Activated CD4-positive, alpha-beta memory T cell treated with anti-CD3 and anti-CD28 coated beads, Interleukin-2, amount 10 ng/mL, durations not matched to agents 7 days and 5 days (primary cell): ENCODE data around the gene FGGY. TPM values are rescaled to one million over a fixed set of nuclear protein-coding genes. Genes with fewer than 3 reads are reported as not detected.
"Not testable (repeated sequence)": the region's sequence is repeated elsewhere in the genome, so short reads cannot be mapped to it uniquely, and the experiment has no call there.

ENCODE experiments used
- CTCF ChIA-PET: fragments of 350-600 bp; sonication (Branson Sonifier 250); formaldehyde crosslinking; loops from one replicate; lab custom pipeline; 2021; ENCODE audit warnings: antibody characterized with exemption, inconsistent platforms; lab: Charles Lee
- POLR2A ChIA-PET: fragments of 350-600 bp; sonication (Branson Sonifier 250); formaldehyde crosslinking; loops from one replicate; lab custom pipeline; 2021; ENCODE audit warnings: antibody characterized with exemption; lab: Charles Lee
- DNase-seq: peaks from one replicate; pipeline ENCODE4 v3.0.0-alpha.2; 2020
- H3K27ac Mint-ChIP-seq: one replicate; pipeline ENCODE4 v1.8.0; 2021; ENCODE audit warnings: mild to moderate bottlenecking, mixed read lengths
- H3K27me3 Mint-ChIP-seq: one replicate; pipeline ENCODE4 v1.8.0; 2021; ENCODE audit warnings: mixed read lengths
- H3K36me3 Mint-ChIP-seq: one replicate; pipeline ENCODE4 v1.8.0; 2021; ENCODE audit warnings: low read depth, mixed read lengths
- H3K4me1 Mint-ChIP-seq: one replicate; pipeline ENCODE4 v1.8.0; 2021; ENCODE audit warnings: mixed read lengths
- H3K4me3 Mint-ChIP-seq: one replicate; pipeline ENCODE4 v1.8.0; 2021; ENCODE audit warnings: mild to moderate bottlenecking, mixed read lengths
- H3K9me3 Mint-ChIP-seq: one replicate; pipeline ENCODE4 v1.8.0; 2021; ENCODE audit warnings: mixed read lengths
- total RNA-seq, 2 experiments: library from RNA; stranded (reverse); gene quantifications; one replicate each; pipeline ENCODE4 v1.2.3, GENCODE V29; 2021

The FGGY gene
- 1 to 10 TPM; 7.0 to 7.7 TPM for total RNA-seq

GRCh38 chr1:59296358-59297256 lies at the start of gene FGGY:
Gene FGGY, plus strand, starts transcription at chr1:59297094. Its CDS starts 24,456 bp downstream, at chr1:59321550.
- peak; percentile 91 for DNase-seq
- CTCF ChIA-PET, result interaction anchor here (0.7 to 2.0 kb wide), 4 partner anchors 10 to 403 kb away, joined by 3 to 5 read pairs (median 3); no protein-coding TSS in a partner anchor
- H3K27ac Mint-ChIP-seq, result peak within 1 kb of the TSS; percentile 88
- H3K27me3 Mint-ChIP-seq, result no peaks in the 10 kb centered on the region
- POLR2A ChIA-PET, result interaction anchor here (0.6 to 2.2 kb wide), 9 partner anchors 11 to 515 kb away, joined by 3 to 11 read pairs (median 4); partner anchors contain the start of gene JUN
- peaks cover 32% of the 10 kb centered on the region for H3K4me1 Mint-ChIP-seq
- no peaks in the 10 kb centered on the region for H3K9me3 Mint-ChIP-seq
- peaks cover 4% of the 10 kb centered on the region for H3K36me3 Mint-ChIP-seq
- peak within 1 kb of the TSS; percentile 88 for H3K4me3 Mint-ChIP-seq

- H3K9me3 Mint-ChIP-seq, result peaks cover 7% of the 10 kb centered on the region
- ChIA-PET CTCF (no interaction called here), POLR2A (no interaction called here)
- peaks cover 3% of the 10 kb centered on the region for H3K27me3 Mint-ChIP-seq
- H3K36me3 Mint-ChIP-seq, result no peaks in the 10 kb centered on the region
- DNase-seq, result no peak
- no peak overlapping the region for H3K4me3 Mint-ChIP-seq
- H3K4me1 Mint-ChIP-seq, result no peaks in the 10 kb centered on the region
- no peak overlapping the region for H3K27ac Mint-ChIP-seq
Measured at GRCh38 chr1:59248758-59249157, 48.1 kb upstream of the FGGY start.

- no peak for DNase-seq
- Mint-ChIP-seq H3K36me3 (no peaks in the 10 kb centered on the region), H3K4me1 (no peaks in the 10 kb centered on the region), H3K27ac (no peak overlapping the region), H3K9me3 (peaks cover 7% of the 10 kb centered on the region), H3K27me3 (peaks cover 3% of the 10 kb centered on the region), H3K4me3 (no peak overlapping the region)
- ChIA-PET POLR2A (no interaction called here), CTCF (no interaction called here)
Measured at GRCh38 chr1:59249396-59250137, 47.3 kb upstream of the FGGY start.

GRCh38 chr1:59251061-59251460 lies 45.8 kb upstream of the FGGY start:
- H3K36me3 Mint-ChIP-seq, H3K4me1 Mint-ChIP-seq, H3K9me3 Mint-ChIP-seq, POLR2A ChIA-PET, H3K27ac Mint-ChIP-seq, CTCF ChIA-PET, H3K4me3 Mint-ChIP-seq, DNase-seq, H3K27me3 Mint-ChIP-seq: not testable (repeated sequence)

DNA sequence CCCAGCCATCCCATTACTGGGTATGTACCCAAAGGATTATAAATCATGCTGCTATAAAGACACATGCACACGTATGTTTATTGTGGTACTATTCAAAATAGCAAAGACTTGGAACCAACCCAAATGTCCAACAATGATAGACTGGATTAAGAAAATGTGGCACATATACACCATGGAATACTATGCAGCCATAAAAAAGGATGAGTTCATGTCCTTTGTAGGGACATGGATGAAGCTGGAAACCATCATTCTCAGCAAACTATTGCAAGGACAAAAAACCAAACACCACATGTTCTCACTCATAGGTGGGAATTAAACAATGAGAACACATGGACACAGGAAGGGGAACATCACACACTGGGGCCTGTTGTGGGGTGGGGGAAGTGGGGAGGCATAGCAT lies 40.5 kb upstream of the FGGY start:
- CTCF ChIA-PET, H3K27ac Mint-ChIP-seq, DNase-seq, H3K4me1 Mint-ChIP-seq, POLR2A ChIA-PET, H3K27me3 Mint-ChIP-seq, H3K36me3 Mint-ChIP-seq, H3K9me3 Mint-ChIP-seq, H3K4me3 Mint-ChIP-seq: not testable (repeated sequence)

DNA sequence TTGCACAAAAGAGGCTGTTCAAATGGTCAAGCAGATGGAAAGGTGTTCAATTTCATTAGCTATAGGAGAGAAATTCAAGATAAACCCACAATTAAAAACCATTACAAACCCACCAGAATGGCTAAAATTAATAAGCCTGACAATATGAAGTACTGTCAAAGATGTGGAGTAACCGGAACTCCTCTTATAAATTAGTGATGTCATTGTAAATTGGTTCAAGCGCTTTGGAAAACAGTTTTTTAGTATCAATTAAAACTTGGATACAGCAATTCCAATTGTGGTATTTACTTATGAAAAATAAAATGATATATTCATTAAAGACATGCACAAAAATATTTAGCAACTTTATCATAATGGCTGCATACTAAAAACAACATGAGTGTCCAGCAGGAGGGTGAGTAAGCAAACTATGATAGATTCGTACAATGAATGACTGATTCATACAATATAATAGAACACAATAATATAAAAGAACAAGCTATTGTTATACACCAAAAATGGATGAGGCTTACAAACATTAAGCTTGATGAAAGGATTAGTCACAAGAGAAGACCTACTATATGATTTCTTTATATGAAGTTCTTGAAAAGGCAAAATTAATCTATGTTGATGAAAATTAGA lies 38.4 kb upstream of the FGGY start:
- ChIA-PET CTCF (no interaction called here), POLR2A (no interaction called here)
- no peaks in the 10 kb centered on the region for H3K4me1 Mint-ChIP-seq
- H3K27me3 Mint-ChIP-seq, result peaks cover 2% of the 10 kb centered on the region
- H3K27ac Mint-ChIP-seq, result no peak overlapping the region
- DNase-seq, result no peak
- no peaks in the 10 kb centered on the region for H3K9me3 Mint-ChIP-seq
- H3K4me3 Mint-ChIP-seq, result no peak overlapping the region
- H3K36me3 Mint-ChIP-seq, result no peaks in the 10 kb centered on the region

GRCh38 chr1:59261537-59261936 lies 35.4 kb upstream of the FGGY start:
- Mint-ChIP-seq H3K4me3 (no peak overlapping the region), H3K27me3 (peaks cover 2% of the 10 kb centered on the region), H3K9me3 (no peaks in the 10 kb centered on the region), H3K27ac (no peak overlapping the region), H3K36me3 (no peaks in the 10 kb centered on the region), H3K4me1 (no peaks in the 10 kb centered on the region)
- no peak for DNase-seq
- ChIA-PET CTCF (no interaction called here), POLR2A (no interaction called here)

- no peak overlapping the region for H3K27ac Mint-ChIP-seq
- CTCF ChIA-PET, result no interaction called here
- no peak for DNase-seq
- no peaks in the 10 kb centered on the region for H3K9me3 Mint-ChIP-seq
- POLR2A ChIA-PET, result no interaction called here
- no peaks in the 10 kb centered on the region for H3K4me1 Mint-ChIP-seq
- no peaks in the 10 kb centered on the region for H3K27me3 Mint-ChIP-seq
- H3K36me3 Mint-ChIP-seq, result no peaks in the 10 kb centered on the region
- H3K4me3 Mint-ChIP-seq, result no peak overlapping the region
Measured at GRCh38 chr1:59262631-59263030, 34.3 kb upstream of the FGGY start.

- Mint-ChIP-seq H3K27ac (no peak overlapping the region), H3K4me3 (no peak overlapping the region), H3K4me1 (no peaks in the 10 kb centered on the region), H3K36me3 (no peaks in the 10 kb centered on the region), H3K9me3 (no peaks in the 10 kb centered on the region), H3K27me3 (no peaks in the 10 kb centered on the region)
- CTCF ChIA-PET, result no interaction called here
- DNase-seq, result no peak
- POLR2A ChIA-PET, result no interaction called here
Measured at GRCh38 chr1:59263111-59263510, 33.8 kb upstream of the FGGY start.

GRCh38 chr1:59265622-59266021 lies 31.3 kb upstream of the FGGY start:
- no peaks in the 10 kb centered on the region for H3K9me3 Mint-ChIP-seq
- no peaks in the 10 kb centered on the region for H3K36me3 Mint-ChIP-seq
- H3K27me3 Mint-ChIP-seq, result peaks cover 9% of the 10 kb centered on the region
- H3K4me1 Mint-ChIP-seq, result no peaks in the 10 kb centered on the region
- CTCF ChIA-PET, result no interaction called here
- no peak overlapping the region for H3K27ac Mint-ChIP-seq
- POLR2A ChIA-PET, result no interaction called here
- no peak overlapping the region for H3K4me3 Mint-ChIP-seq
- no peak for DNase-seq

- H3K36me3 Mint-ChIP-seq, result no peaks in the 10 kb centered on the region
- H3K27ac Mint-ChIP-seq, result no peak overlapping the region
- CTCF ChIA-PET, result interaction anchor here (0.6 kb wide), 1 partner anchor 681 kb away, joined by 3 read pairs; no protein-coding TSS in a partner anchor
Measured at GRCh38 chr1:59266180-59266926, 30.5 kb upstream of the FGGY start.

DNA sequence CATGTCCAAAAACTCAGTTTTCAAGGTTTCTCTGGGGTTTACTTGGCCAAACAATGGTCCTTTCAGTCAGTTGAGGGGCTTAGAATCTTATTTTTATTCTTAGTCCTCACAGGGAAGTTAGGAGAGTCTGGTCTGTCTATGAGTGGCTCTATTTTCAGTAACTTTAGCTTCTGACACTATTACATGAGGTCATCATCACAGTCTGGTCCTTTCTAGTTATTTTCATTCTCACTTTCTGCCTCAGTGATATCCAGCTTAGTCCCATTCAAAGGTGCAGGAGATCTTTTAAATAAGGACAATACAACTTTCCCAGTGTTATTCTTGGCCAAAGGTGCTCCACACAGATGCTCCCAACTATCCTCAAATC lies 30.0 kb upstream of the FGGY start:
- Mint-ChIP-seq H3K4me1 (no peaks in the 10 kb centered on the region), H3K27me3 (peaks cover 9% of the 10 kb centered on the region), H3K4me3 (no peak overlapping the region), H3K9me3 (no peaks in the 10 kb centered on the region), H3K27ac (no peak overlapping the region), H3K36me3 (no peaks in the 10 kb centered on the region)
- POLR2A ChIA-PET, result no interaction called here
- DNase-seq, result no peak
- CTCF ChIA-PET, result interaction anchor here (0.6 kb wide), 1 partner anchor 680 kb away, joined by 3 read pairs; no protein-coding TSS in a partner anchor

More at GRCh38 chr1:59266180-59266926, 30.5 kb upstream of the FGGY start:
- POLR2A ChIA-PET, result no interaction called here
- no peak overlapping the region for H3K4me3 Mint-ChIP-seq
- H3K27me3 Mint-ChIP-seq, result peaks cover 9% of the 10 kb centered on the region
- no peak for DNase-seq
- H3K9me3 Mint-ChIP-seq, result no peaks in the 10 kb centered on the region
- no peaks in the 10 kb centered on the region for H3K4me1 Mint-ChIP-seq
